Prostate gland (tissue), 2 donors: ENCODE measurements around the gene MET. TPM values are rescaled to one million over a fixed set of nuclear protein-coding genes. Genes with fewer than 3 reads are reported as not detected.

ENCODE experiments used
- DNase-seq: peaks from one replicate; pipeline ENCODE4 v3.0.0-alpha.2; 2019; ENCODE audit warnings: low spot score
- H3K27ac ChIP-seq, 2 donors: fragments of 200-600 bp; sonication (generic); 2 replicates each; pipeline ENCODE4 v1.5.1; 2017 to 2019
- H3K27me3 ChIP-seq: fragments of 200-600 bp; sonication (generic); replicated peaks from 2 replicates; pipeline ENCODE4 v1.5.1; 2019; ENCODE audit not compliant: insufficient read depth
- H3K36me3 ChIP-seq, 2 donors: fragments of 200-600 bp; sonication (generic); 1 replicate in 1 of 2; 2 replicates in 1 of 2; pipeline versions ENCODE4 v1.5.1 to v1.8.1; 2017 to 2019
- H3K4me1 ChIP-seq: fragments of 200-600 bp; sonication (generic); replicated peaks from 2 replicates; pipeline ENCODE4 v1.5.1; 2019
- H3K4me3 ChIP-seq, 2 donors: fragments of 200-600 bp; sonication (generic); 2 replicates each; pipeline ENCODE4 v1.5.1; 2017 to 2019
- H3K9me3 ChIP-seq: fragments of 200-600 bp; sonication (generic); 2 replicates; pipeline ENCODE4 v1.5.1; 2017
- POLR2A ChIP-seq: fragments of 450-650 bp; IDR thresholded peaks from one replicate; pipeline ENCODE4 v1.6.1; 2016; ENCODE audit warnings: antibody characterized with exemption, mild to moderate bottlenecking
- POLR2AphosphoS5 ChIP-seq: sonication (generic); formaldehyde crosslinking; IDR thresholded peaks from one replicate; pipeline ENCODE4 v1.6.1; 2017; ENCODE audit warnings: antibody characterized with exemption
- WGBS: methylation state at CpG from one replicate; pipeline ENCODE4 v1.1.5; 2018; 5-methylcytosine and 5-hydroxymethylcytosine counted together
- intact Hi-C: fragments of 100-400 bp; cut with DNase I; formaldehyde crosslinking; loops from one replicate; pipeline ENCODE4 v1.14.2; 2022
- total RNA-seq, 2 donors: library from RNA; depleted of rRNA; stranded (reverse); fragments of >200 nt; gene quantifications; one replicate each; pipeline ENCODE4 v1.1.0, GENCODE V29; 2016
- TF ChIP-seq, protein P1 (sequence below), 4 experiments: fragments of 200-600 bp in 2 of 4; fragments of 450-650 bp in 2 of 4; sonication (generic) in 2 of 4; IDR thresholded peaks; 1 replicate in 3 of 4; 2 replicates in 1 of 4; pipeline ENCODE4 v1.5.1; 2016 to 2019; ENCODE audit warnings: antibody characterized with exemption in 4 of 4, mild to moderate bottlenecking in 2 of 4, moderate library complexity in 2 of 4

Gene MET
- total RNA-seq, 2 donors from 2014 or later, result 14.2 to 17.0 TPM

DNA sequence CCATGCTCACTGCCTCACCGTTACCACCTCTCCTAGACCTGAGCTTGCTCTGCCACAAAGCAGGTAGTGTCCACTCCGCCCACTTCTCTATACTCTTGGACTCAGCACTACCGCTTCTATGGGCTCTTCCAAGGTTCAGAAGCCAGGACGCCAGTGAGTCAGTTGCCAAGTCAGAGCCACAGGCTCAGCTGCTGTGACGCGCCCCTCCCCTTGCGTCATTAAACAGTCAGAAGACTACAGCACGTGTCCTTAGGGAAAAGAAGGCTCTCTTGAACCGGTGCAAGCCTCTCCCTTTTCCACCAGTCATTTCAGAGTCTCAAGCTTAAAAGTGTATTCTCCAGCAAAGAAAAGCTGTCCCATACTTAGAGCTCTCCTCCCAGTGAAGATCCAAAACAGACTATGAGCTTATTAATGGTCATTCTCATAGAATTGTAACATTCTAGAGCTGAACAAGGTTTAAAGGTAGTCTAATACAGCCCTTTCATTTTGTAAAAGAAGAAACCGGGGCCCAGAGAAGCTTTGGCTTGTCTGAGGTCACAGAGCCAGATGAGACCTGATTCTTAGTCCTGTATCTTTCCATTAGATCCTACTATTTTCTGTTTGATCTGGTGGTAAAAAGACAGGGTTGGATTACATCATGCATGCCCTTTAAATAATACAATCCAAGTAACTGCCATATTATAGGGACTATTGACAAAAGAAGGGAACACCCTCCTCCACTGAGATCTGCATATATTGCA, 40.9 kb upstream of the MET start:
- DNase-seq, result no peak
- 67% methylated on average over 10 of the region's 10 CpGs for WGBS
- no peaks in the 10 kb centered on the region for H3K36me3 ChIP-seq
- H3K4me3 ChIP-seq, result no peak overlapping the region
- no peaks in the 10 kb centered on the region for H3K27me3 ChIP-seq
- no peak for TF ChIP-seq POLR2A
- TF ChIP-seq, protein P1, sequence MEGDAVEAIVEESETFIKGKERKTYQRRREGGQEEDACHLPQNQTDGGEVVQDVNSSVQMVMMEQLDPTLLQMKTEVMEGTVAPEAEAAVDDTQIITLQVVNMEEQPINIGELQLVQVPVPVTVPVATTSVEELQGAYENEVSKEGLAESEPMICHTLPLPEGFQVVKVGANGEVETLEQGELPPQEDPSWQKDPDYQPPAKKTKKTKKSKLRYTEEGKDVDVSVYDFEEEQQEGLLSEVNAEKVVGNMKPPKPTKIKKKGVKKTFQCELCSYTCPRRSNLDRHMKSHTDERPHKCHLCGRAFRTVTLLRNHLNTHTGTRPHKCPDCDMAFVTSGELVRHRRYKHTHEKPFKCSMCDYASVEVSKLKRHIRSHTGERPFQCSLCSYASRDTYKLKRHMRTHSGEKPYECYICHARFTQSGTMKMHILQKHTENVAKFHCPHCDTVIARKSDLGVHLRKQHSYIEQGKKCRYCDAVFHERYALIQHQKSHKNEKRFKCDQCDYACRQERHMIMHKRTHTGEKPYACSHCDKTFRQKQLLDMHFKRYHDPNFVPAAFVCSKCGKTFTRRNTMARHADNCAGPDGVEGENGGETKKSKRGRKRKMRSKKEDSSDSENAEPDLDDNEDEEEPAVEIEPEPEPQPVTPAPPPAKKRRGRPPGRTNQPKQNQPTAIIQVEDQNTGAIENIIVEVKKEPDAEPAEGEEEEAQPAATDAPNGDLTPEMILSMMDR (IDR thresholded peaks at IDR 0.05), result no peak
- TF ChIP-seq POLR2AphosphoS5, result no peak
- intact Hi-C loops, result no loop called here
- H3K27ac ChIP-seq, result no peak overlapping the region
- H3K4me1 ChIP-seq, result no peaks in the 10 kb centered on the region
- H3K9me3 ChIP-seq, result no peaks in the 10 kb centered on the region

DNA sequence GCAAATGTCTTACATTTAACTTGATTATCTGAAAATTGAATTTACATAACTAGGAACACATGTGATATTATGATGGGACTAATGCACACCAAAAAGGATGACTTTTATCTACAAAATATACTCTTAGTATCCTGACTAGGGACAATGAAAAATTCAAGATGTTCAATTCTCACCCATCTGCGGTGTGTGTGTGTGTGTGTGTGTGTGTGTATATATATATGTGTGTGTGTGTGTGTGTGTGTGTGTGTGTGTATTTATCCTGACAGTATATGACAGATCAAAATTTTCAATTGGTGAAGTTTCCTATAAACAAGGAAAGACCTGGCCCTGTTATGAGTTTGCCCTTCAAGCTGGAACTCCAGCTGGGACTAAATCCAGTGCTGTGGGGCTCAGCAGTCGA, 40.3 kb upstream of the MET start:
- no peak overlapping the region for H3K27ac ChIP-seq
- WGBS, result 75% methylated on average over 2 of the region's 2 CpGs
- no peak for DNase-seq
- H3K4me3 ChIP-seq, result no peak overlapping the region
- H3K9me3 ChIP-seq, result no peaks in the 10 kb centered on the region
- TF ChIP-seq, protein P1 (IDR thresholded peaks at IDR 0.05), result no peak
- TF ChIP-seq POLR2A, result no peak
- TF ChIP-seq POLR2AphosphoS5, result no peak
- H3K27me3 ChIP-seq, result no peaks in the 10 kb centered on the region
- H3K4me1 ChIP-seq, result no peaks in the 10 kb centered on the region
- no peaks in the 10 kb centered on the region for H3K36me3 ChIP-seq
- intact Hi-C loops, result no loop called here

DNA sequence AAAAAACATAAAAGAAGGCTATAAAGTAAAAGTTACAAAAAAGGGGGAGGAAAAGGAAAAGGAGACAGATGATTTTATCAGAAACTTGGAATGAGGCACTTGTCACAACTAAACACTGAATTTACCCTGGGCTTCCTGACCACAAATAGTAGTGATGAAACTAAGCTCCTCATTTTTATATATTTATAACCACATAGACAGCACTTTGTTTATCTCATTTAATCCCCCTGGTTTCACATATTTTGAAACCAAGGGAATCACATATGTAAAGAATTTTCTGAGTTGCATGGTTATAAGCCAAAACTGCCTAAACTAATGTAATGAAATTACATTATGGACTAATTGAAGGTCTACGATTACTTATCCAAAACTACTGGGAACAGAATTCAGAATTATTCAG, 39.6 kb upstream of the MET start:
- Histone ChIP-seq H3K9me3 (no peaks in the 10 kb centered on the region), H3K27me3 (no peaks in the 10 kb centered on the region), H3K4me3 (no peak overlapping the region), H3K4me1 (no peaks in the 10 kb centered on the region), H3K27ac (no peak overlapping the region), H3K36me3 (no peaks in the 10 kb centered on the region)
- TF ChIP-seq POLR2A (no peak), POLR2AphosphoS5 (no peak)
- TF ChIP-seq, protein P1 (IDR thresholded peaks at IDR 0.05), result no peak
- DNase-seq, result no peak
- intact Hi-C loops, result no loop called here
- 100% methylated on average over 1 of the region's 1 CpG for WGBS

DNA sequence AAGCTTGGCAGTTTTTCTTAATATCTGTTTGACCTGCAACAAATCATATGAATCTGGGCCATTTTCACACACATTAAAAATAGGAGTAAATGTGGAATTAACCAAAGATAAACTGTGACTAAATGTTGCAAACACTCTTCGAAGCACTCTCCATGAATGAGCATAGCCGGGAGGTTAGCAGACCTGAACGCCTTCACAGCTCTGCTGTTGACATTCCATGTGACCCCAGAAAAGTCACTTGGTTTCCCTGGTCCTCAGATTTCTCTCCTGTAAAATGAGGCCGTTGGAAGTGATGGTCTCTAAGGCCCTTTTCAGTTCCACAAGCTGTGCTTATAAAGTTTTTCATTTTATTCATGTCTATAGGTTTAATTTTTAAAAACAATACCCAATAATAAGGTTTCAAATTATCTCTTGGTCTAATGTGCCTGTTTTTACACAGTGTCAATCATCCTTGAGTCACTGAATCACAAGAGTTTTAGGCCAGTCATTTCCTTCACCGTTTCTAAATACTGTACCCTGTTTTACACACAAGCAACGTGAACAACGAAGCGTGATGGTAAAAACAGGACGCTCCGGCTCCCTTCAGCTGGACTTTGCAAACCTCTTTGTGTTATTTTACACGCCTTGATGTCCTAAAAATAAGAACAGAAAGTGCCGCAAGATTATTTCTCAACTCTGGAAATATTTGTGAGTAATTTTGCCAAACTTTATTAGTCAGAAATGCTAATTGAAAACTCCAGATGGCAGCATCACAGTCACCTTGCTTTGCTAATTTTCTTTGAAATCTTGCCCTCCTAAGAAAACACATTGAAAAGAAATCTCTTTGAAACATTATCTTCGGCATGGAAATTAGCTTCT, 38.6 kb upstream of the MET start:
- intact Hi-C loops, result no loop called here
- no peaks in the 10 kb centered on the region for H3K36me3 ChIP-seq
- WGBS, result 65% methylated on average over 13 of the region's 13 CpGs
- H3K4me3 ChIP-seq, result no peak overlapping the region
- no peaks in the 10 kb centered on the region for H3K4me1 ChIP-seq
- no peak overlapping the region for H3K27ac ChIP-seq
- no peak for DNase-seq
- no peak for TF ChIP-seq POLR2A
- TF ChIP-seq POLR2AphosphoS5, result no peak
- TF ChIP-seq, protein P1 (IDR thresholded peaks at IDR 0.05), result no peak
- no peaks in the 10 kb centered on the region for H3K9me3 ChIP-seq
- H3K27me3 ChIP-seq, result no peaks in the 10 kb centered on the region
